GM12891 (cell line): ENCODE measurements around the gene CCR8.
A peak's percentile ranks its signal among the peaks of the same experiment; 100 is the strongest.

ENCODE experiments used
- DNase-seq: peaks from one replicate; pipeline ENCODE4 v3.0.0; 2011; ENCODE audit warnings: low spot score; ENCODE audit not compliant: insufficient read length
- FAIRE-seq: peaks from 2 replicates; lab custom pipeline; 2011; peaks lifted over from hg19 to GRCh38; lab: Jason Lieb, UNC
- PAX5 ChIP-seq: IDR thresholded peaks from 2 replicates; pipeline ENCODE4 v1.6.1; 2011; ENCODE audit warnings: low read length, moderate library complexity, mild to moderate bottlenecking; ENCODE audit not compliant: insufficient read depth, severe bottlenecking
- POLR2A ChIP-seq: IDR thresholded peaks from 2 replicates; pipeline ENCODE4 v1.6.1; 2011; ENCODE audit warnings: low read depth, low read length, control low read depth
- POLR2AphosphoS5 ChIP-seq: IDR thresholded peaks from 2 replicates; pipeline ENCODE4 v1.6.1; 2011; ENCODE audit warnings: low read depth, low read length, control low read depth
- POU2F2 ChIP-seq: IDR thresholded peaks from 2 replicates; pipeline ENCODE4 v1.6.1; 2011; ENCODE audit warnings: low read depth, mild to moderate bottlenecking, control low read depth, low read length, moderate library complexity
- SPI1 ChIP-seq: IDR thresholded peaks from 2 replicates; pipeline ENCODE4 v1.6.1; 2011; ENCODE audit warnings: low read depth, low read length, control low read depth
- TAF1 ChIP-seq: IDR thresholded peaks from 2 replicates; pipeline ENCODE4 v1.6.1; 2011; ENCODE audit warnings: low read depth, low read length, control low read depth

Gene CCR8

GRCh38 chr3:39289107-39289506, 40.4 kb upstream of the CCR8 start:
- TF ChIP-seq TAF1 (no peak), POU2F2 (no peak), POLR2A (no peak), SPI1 (no peak), POLR2AphosphoS5 (no peak), PAX5 (no peak)

DNA sequence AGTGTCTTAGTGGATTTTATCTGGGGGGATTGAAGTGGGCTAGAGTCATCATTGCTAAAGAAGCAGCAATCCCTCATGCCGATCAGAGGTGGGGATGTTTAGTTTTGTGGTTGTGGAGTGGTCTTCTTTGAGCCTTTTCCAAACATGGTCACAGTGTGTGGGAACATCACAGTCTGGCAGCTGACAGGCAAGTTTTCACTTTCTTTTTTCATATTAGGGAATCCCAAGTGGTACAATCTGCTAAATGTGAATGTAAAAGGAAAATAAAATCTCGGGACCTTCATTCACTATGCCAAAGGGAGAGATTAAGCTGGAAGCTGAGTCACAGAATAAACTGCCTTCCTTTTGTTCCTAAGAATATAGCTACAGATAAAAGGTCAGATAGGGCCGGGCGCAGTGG, 39.3 kb upstream of the CCR8 start:
- DNase-seq (no peak), FAIRE-seq (peak; percentile 62)
- TF ChIP-seq POU2F2: no peak
- no peak for TF ChIP-seq SPI1
- TF ChIP-seq PAX5: no peak
- no peak for TF ChIP-seq TAF1

More at GRCh38 chr3:39289107-39289506, 40.4 kb upstream of the CCR8 start:
- no peak for DNase-seq
- no peak for FAIRE-seq

- FAIRE-seq (peak; percentile 83), DNase-seq (no peak)
- TF ChIP-seq POU2F2 (peak; percentile 20; the same call in 1 of the 2 replicates), POLR2A (no peak), TAF1 (no peak), SPI1 (no peak), PAX5 (no peak), POLR2AphosphoS5 (no peak)
Observed at GRCh38 chr3:39291903-39292329, 37.6 kb upstream of the CCR8 start.

GRCh38 chr3:39292961-39293360, 36.5 kb upstream of the CCR8 start:
- TF ChIP-seq TAF1 (no peak), POLR2AphosphoS5 (no peak), PAX5 (no peak), SPI1 (no peak), POLR2A (no peak), POU2F2 (no peak)
- DNase-seq: no peak
- FAIRE-seq: no peak

DNA sequence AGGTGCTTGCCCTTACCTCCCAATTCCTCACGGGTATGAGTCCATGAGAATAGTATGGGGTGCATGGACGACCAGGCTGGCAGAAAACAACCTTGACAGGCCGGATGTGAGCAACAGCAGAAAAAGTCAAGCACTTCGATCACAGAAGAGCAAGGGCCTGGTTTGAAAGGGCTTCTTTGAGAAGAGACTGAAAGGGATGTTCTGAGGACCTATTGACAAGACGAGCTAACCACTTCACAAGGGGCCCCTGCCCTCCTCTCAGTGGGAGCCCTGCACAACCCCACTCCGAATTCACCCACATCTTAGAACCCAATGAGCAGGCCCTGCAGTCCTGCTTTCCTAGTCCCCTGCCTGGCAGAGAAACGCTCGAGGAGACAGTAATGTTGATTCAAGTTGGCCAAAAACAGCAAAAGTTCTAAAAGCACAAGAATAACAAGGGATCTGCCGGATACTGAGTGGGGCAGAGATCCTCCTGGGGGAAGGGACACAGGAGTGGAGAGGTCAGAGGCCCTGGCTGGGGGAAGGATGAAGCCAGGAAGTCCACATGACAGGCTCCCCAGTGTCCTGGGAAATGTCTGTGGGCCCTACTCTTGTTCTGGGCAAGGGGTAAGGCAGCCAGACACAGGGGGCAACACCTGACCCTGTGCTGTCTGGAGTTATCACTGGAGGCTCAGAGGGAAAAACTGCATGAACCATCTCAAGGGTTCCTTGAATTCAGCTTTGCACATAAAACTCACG, 34.9 kb upstream of the CCR8 start:
- no peak for TF ChIP-seq PAX5
- TF ChIP-seq POLR2A: no peak
- TF ChIP-seq POLR2AphosphoS5: no peak
- no peak for FAIRE-seq

GRCh38 chr3:39295184-39295775, 34.2 kb upstream of the CCR8 start:
- no peak for TF ChIP-seq TAF1
- 0 out of 2 replicates have a peak, but pooled peaks have one; percentile 22 for TF ChIP-seq POLR2A
- TF ChIP-seq POU2F2: peak; percentile 19; the same call in 1 of the 2 replicates
- TF ChIP-seq POLR2AphosphoS5: no peak
- peak; percentile 55 for TF ChIP-seq PAX5
- peak; percentile 91 for TF ChIP-seq SPI1
- FAIRE-seq (peak; percentile 69), DNase-seq (peak; percentile 30)

More for the DNA sequence above, 34.9 kb upstream of the CCR8 start:
- no peak for DNase-seq

GRCh38 chr3:39296197-39297077, 33.1 kb upstream of the CCR8 start:
- TF ChIP-seq POU2F2 (peak; percentile 60; the same call in 1 of the 2 replicates), PAX5 (no peak), POLR2AphosphoS5 (no peak), POLR2A (no peak), SPI1 (peak; percentile 29), TAF1 (no peak)
- no peak for FAIRE-seq
- DNase-seq: no peak

DNA sequence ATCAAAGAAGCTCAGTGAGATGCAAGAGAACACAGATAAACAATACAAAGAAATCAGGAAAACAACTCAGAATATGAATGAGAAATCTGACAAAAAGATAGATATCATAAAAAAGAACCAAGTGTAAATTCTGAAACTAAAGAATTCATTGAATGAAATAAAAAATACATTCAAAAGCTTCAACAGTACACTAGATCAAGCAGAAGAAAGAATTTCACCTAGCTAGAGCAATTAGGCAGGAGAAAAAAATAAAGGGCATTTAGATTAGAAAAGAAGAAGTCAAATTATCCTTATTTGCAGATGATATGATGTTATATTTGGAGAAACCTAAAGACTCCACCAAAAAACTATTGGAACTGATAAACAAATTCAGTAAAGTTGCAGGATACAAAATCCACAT, 30.2 kb upstream of the CCR8 start:
- no peak for DNase-seq
- FAIRE-seq: no peak
- TF ChIP-seq PAX5 (no peak), TAF1 (no peak), SPI1 (no peak), POLR2AphosphoS5 (no peak), POLR2A (no peak), POU2F2 (no peak)

GRCh38 chr3:39302178-39302577, 27.3 kb upstream of the CCR8 start:
- no peak for TF ChIP-seq POLR2AphosphoS5
- TF ChIP-seq SPI1: no peak
- TF ChIP-seq POU2F2: no peak
- no peak for TF ChIP-seq PAX5
- no peak for TF ChIP-seq TAF1
- TF ChIP-seq POLR2A: no peak
- DNase-seq (no peak), FAIRE-seq (no peak)

DNA sequence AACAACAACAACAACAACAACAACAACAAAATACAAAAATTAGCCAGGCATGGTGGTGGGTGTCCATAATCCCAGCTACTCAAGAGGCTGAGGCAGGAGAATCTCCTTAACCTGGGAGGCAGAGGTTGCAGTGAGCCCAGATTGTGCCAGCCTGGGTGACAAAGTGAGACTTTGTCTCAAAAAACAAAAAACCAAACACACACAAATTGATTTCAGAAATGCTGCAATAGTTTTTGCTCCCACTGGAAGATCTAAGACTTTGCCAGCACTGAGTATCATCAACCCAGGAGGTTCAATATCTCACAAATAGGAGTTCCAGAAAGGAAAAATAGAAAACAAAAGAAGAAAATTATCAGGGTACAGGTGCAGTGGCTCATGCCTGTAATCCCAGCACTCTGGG, 16.2 kb upstream of the CCR8 start:
- FAIRE-seq: no peak
- no peak for DNase-seq

More for the DNA sequence above, 16.2 kb upstream of the CCR8 start:
- TF ChIP-seq POU2F2: no peak
- no peak for TF ChIP-seq TAF1
- TF ChIP-seq POLR2A: no peak
- TF ChIP-seq POLR2AphosphoS5: no peak
- TF ChIP-seq PAX5: no peak
- no peak for TF ChIP-seq SPI1
